OCI-LY7 (cell line): ENCODE results near the gene DNAI7.

Source experiments
- CTCF ChIP-seq: fragments of 200-600 bp; sonication (generic); conservative IDR thresholded peaks from 2 replicates; pipeline ENCODE4 v1.5.1; 2014; ENCODE audit warnings: mild to moderate bottlenecking, antibody characterized with exemption, low read length, moderate library complexity, mixed read lengths
- EZH2phosphoT487 ChIP-seq: fragments of 200-600 bp; sonication (generic); IDR thresholded peaks from 2 replicates; pipeline ENCODE4 v1.6.1; 2018; ENCODE audit warnings: low read depth, borderline replicate concordance, mild to moderate bottlenecking, mixed run types, antibody characterized with exemption, low read length, moderate library complexity, mixed read lengths

- TF ChIP-seq CTCF: no peak
- TF ChIP-seq EZH2phosphoT487: no peak
These were observed 32.1 kb downstream of the DNAI7 start for GRCh38 chr12:25162866-25163265.
